ENCODE measurements around the gene NCOR2.

The NCOR2 gene

DNA sequence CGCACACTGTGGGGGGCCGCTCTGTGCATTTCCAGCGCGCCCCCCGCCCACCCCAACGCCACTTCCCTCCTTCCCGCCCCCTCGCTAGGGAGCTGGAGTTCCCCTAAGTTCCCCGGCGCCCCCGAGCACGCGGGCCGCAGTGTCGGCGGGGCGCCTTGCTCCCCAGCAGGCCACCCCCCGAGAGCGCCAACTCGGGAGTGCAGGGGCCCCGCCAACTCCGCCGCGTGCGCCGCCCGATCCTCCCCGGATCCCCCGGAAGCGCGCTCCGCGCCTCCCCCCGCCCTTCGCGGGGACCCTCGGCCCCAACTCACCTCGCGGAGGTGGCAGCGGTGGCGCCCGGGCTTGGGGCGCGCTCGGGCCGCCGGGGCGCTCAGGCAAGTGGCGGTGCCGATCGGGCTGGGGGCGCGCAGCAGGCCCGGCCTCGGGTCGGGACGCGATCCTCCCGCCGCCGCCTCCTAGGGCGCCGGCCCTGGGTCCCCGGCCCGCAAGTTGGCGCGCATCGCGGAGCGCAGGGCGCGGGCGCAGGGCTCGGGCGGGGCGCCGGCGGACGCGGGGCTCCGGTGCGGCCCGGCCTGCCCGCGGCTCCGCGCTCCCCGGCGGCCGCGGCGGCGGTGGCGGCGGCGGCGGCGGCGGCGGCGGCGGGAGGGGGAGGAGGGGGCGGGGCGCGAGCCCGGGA is at the start of gene NCOR2:
Gene NCOR2, minus strand, starts transcription at position 616 of the 676 bp plus-strand sequence. CDS start 72,361 bp downstream, outside the sequence.
- TF ChIP-seq, protein P1, sequence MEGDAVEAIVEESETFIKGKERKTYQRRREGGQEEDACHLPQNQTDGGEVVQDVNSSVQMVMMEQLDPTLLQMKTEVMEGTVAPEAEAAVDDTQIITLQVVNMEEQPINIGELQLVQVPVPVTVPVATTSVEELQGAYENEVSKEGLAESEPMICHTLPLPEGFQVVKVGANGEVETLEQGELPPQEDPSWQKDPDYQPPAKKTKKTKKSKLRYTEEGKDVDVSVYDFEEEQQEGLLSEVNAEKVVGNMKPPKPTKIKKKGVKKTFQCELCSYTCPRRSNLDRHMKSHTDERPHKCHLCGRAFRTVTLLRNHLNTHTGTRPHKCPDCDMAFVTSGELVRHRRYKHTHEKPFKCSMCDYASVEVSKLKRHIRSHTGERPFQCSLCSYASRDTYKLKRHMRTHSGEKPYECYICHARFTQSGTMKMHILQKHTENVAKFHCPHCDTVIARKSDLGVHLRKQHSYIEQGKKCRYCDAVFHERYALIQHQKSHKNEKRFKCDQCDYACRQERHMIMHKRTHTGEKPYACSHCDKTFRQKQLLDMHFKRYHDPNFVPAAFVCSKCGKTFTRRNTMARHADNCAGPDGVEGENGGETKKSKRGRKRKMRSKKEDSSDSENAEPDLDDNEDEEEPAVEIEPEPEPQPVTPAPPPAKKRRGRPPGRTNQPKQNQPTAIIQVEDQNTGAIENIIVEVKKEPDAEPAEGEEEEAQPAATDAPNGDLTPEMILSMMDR (IDR thresholded peaks at IDR 0.05; ENCODE audit: control insufficient read depth, extremely low read depth, insufficient read depth), result no peak
- DNase-seq (ENCODE audit: low read depth), result no peak

DNA sequence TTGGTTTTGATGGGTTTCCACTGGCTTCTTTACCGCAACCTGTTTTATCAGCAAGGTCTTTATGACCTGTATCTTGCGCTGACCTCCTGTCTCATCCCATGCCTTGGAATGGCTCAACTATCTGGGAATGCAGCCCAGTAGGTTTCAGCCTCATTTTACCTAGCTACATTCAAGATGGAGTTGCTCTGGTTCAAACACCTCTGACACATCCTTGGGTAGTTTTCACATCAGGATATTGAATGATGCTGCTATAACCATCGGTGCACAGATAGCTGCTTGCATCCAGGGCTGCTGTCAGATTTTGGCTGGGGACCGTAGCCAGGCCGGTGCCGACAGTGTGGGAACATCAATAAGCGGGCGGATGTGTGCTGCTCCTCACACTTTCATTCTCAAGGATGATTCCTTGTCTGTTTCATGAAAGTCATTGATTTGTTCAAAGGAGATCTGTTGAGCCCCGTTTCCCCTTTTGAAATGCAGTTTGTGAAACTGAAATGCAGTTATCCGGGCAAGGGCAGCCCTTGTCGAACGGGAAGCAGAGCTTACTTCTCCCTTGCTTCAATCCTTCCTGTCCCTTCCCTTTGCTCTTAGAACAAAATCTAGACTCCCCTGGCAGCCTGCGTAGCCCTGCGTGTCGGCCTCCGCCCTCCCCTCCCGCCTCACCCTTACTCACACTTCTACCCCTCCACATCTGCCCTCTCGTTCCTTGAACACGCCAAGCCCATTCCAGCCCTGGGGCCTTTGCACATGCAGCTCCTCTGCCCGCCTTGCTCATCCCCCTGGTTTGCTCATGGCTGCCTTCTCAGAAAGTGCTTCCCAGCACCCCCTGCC is 49.2 kb upstream of the NCOR2 start:
- H3K4me3 ChIP-seq (ENCODE audit: low read depth, low read length), result no peak overlapping the region
- TF ChIP-seq, protein P1 (IDR thresholded peaks at IDR 0.05; ENCODE audit: control insufficient read depth, extremely low read depth, insufficient read depth), result no peak
- DNase-seq (ENCODE audit: low read depth), result no peak

More for the DNA sequence above, at the start of gene NCOR2:
- peak within 1 kb of the TSS; percentile 92 for H3K4me3 ChIP-seq (ENCODE audit: low read depth, low read length)

DNA sequence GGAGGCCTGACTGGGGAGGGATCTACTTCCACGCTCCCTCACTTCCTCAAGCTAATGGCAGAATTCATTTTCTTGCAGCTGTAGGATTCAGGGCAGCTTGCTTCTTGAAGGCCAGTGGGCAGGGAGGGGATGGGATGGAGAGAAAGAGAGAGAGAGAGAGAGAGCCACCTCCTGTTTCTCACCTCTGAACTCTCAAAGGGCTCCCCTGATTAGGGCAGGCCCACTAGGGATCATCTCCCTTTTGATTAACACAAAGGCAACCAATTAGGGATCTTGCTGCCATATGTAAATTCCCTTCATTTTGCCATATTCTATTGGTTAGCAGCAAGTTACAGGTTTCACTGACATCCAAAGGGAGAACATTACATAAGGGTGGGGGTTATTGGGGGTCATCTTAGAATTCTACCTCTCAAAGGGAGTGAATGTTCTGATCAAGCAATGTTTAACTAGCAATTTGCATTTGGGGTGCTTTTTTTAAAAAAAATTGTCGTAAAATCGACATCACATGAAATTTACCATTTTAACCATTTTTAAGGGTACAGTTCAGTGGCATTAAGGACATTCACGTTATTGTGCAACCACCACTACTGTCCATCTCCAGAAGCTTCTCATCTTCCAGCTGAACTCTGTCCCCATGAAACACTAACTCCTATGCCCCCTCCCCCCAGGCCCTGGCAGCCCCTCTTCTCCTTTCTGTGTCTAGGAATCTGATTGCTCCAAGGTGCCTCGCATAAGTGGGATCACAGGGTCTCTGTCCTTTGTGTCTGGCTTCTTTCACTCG is 47.3 kb upstream of the NCOR2 start:
- no peak overlapping the region for H3K4me3 ChIP-seq (ENCODE audit: low read depth, low read length)

DNA sequence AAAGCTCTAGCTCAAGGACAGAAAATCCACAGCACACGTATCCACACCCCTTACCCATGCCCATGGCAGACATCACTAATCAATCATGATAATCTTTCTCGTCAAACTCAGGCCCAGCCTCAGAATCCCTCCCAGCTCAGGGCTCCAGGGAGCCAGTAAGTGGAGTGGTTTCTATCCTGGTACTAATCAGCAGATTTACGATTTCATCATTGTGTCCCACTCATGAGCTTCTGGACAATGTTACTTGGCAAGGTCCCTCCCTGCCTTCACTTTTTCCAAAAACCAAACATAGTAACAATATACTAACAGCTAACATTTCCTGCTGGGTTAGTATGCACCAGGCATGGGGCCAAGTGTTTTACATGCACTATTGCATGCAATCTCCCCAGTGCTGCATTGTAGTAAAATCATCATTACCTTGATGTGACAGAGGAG is 45.8 kb upstream of the NCOR2 start:
- no peak overlapping the region for H3K4me3 ChIP-seq (ENCODE audit: low read depth, low read length)
- no peak for DNase-seq (ENCODE audit: low read depth)
- TF ChIP-seq, protein P1 (IDR thresholded peaks at IDR 0.05; ENCODE audit: control insufficient read depth, extremely low read depth, insufficient read depth), result no peak

More for the DNA sequence above, 47.3 kb upstream of the NCOR2 start:
- TF ChIP-seq, protein P1 (IDR thresholded peaks at IDR 0.05; ENCODE audit: control insufficient read depth, extremely low read depth, insufficient read depth), result no peak
- DNase-seq (ENCODE audit: low read depth), result no peak

DNA sequence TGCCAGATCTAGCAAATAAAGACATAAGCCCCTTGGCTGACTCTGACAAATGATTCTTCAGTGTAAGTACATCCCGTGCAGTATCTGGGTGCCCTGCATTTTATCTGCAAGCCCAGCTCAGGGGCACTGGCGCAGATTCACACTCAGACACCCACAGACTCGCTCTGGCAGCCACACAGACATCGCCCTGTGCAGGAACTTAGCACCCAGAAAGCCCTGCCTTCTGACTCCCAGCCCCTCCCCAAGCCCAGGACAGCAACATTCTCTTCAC is 44.9 kb upstream of the NCOR2 start:
- TF ChIP-seq, protein P1 (IDR thresholded peaks at IDR 0.05; ENCODE audit: control insufficient read depth, extremely low read depth, insufficient read depth), result no peak
- no peak for DNase-seq (ENCODE audit: low read depth)
- no peak overlapping the region for H3K4me3 ChIP-seq (ENCODE audit: low read depth, low read length)

DNA sequence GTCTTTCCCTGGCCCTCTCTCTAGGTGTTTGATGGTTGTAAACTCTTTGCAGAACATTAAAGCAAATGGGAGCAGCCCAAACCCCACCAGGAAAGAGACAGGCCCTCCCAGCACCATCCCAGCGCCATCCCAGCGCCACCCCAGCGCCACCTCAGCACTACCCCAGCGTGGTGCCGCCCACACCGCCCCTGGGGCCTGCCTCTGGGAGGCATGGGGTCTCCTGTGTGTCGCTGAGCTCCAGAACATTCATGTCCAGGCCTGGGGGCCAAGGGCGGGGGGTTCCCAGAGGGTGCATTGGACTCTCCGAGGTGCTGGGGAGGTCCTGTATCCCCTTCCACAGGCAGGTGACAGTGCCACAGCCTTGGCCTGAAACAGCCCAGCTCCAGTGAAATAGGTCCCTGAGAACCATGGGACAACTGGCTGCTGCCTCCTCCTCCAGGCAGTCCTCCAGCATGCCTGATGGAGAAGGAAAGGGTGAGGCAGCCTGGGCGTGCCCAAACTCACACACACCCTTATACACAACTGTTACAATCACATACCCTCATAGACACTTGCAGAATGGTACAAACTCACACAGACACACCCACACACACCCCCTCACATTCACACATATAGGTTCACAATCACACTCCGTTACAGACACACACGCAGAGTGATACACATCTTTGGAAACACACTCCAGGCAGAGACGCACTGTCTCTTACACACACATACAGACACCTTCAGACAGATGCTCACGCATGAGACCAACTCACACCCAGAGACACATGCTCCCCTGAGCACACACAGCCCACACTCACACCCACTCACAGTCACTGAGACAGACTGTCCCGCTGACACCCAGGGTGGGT is 44.4 kb upstream of the NCOR2 start:
- TF ChIP-seq, protein P1 (IDR thresholded peaks at IDR 0.05; ENCODE audit: control insufficient read depth, extremely low read depth, insufficient read depth), result no peak
- DNase-seq (ENCODE audit: low read depth), result no peak
- no peak overlapping the region for H3K4me3 ChIP-seq (ENCODE audit: low read depth, low read length)

Measured in LNCaP clone FGC (cell line).